BE2C (cell line): ENCODE measurements around the gene TULP4.
A peak's percentile ranks its signal among the peaks of the same experiment; 100 is the strongest.

ENCODE experiments used
- DNase-seq: peaks from one replicate; pipeline ENCODE4 v3.0.0-alpha.2; 2020
- H3K27me3 ChIP-seq: fragments of 250-450 bp; sonication (Bioruptor Pico); 2 replicates; pipeline ENCODE4 v1.5.1; 2020; ENCODE audit warnings: mild to moderate bottlenecking
- H3K36me3 ChIP-seq: fragments of 250-450 bp; sonication (Bioruptor Pico); 2 replicates; pipeline ENCODE4 v1.5.1; 2020; ENCODE audit warnings: mild to moderate bottlenecking
- H3K4me1 ChIP-seq: fragments of 250-450 bp; sonication (Bioruptor Pico); 2 replicates; pipeline ENCODE4 v1.5.1; 2020
- H3K4me3 ChIP-seq: 2 replicates; pipeline ENCODE4 v1.5.1; 2011; ENCODE audit warnings: low read depth, low read length
- H3K9me3 ChIP-seq: fragments of 250-450 bp; sonication (Bioruptor Pico); 2 replicates; pipeline ENCODE4 v1.5.1; 2020
- CTCF ChIP-seq: IDR thresholded peaks from 2 replicates; pipeline ENCODE4 v1.5.1; 2012; ENCODE audit warnings: mild to moderate bottlenecking, low read depth, low read length

The TULP4 gene

GRCh38 chr6:158531970-158532369, 219.7 kb downstream of the TULP4 start:
- no peak overlapping the region for H3K4me3 ChIP-seq
- peaks cover 3% of the 10 kb centered on the region; the same call in 1 of the 2 replicates for H3K9me3 ChIP-seq
- no peak for TF ChIP-seq CTCF
- no peak for DNase-seq
- H3K27me3 ChIP-seq, result no peaks in the 10 kb centered on the region
- 0 out of 2 replicates have a peak, but pooled peaks cover 2% of the 10 kb centered on the region for H3K36me3 ChIP-seq
- H3K4me1 ChIP-seq, result no peaks in the 10 kb centered on the region

- DNase-seq, result peak; percentile 69
- Histone ChIP-seq H3K4me3 (peak overlapping the region; percentile 68), H3K4me1 (peaks cover 4% of the 10 kb centered on the region; the same call in 1 of the 2 replicates), H3K36me3 (peaks cover 5% of the 10 kb centered on the region; the same call in 1 of the 2 replicates), H3K9me3 (no peaks in the 10 kb centered on the region), H3K27me3 (no peaks in the 10 kb centered on the region)
- TF ChIP-seq CTCF, result no peak
Measured at GRCh38 chr6:158536084-158536890, 224.0 kb downstream of the TULP4 start.

GRCh38 chr6:158536891-158537798, 224.9 kb downstream of the TULP4 start:
- Histone ChIP-seq H3K4me1 (peaks cover 4% of the 10 kb centered on the region; the same call in 1 of the 2 replicates), H3K4me3 (peak overlapping the region; percentile 68), H3K36me3 (peaks cover 5% of the 10 kb centered on the region; the same call in 1 of the 2 replicates), H3K27me3 (no peaks in the 10 kb centered on the region), H3K9me3 (no peaks in the 10 kb centered on the region)
- peak; percentile 79 for DNase-seq
- no peak for TF ChIP-seq CTCF

GRCh38 chr6:158538741-158539140, 226.5 kb downstream of the TULP4 start:
- H3K27me3 ChIP-seq, result no peaks in the 10 kb centered on the region
- TF ChIP-seq CTCF, result no peak
- H3K4me3 ChIP-seq, result no peak overlapping the region

GRCh38 chr6:158539413-158539812, 227.1 kb downstream of the TULP4 start:
- DNase-seq, result no peak
- no peak overlapping the region for H3K4me3 ChIP-seq
- H3K36me3 ChIP-seq, result peaks cover 5% of the 10 kb centered on the region; the same call in 1 of the 2 replicates
- H3K9me3 ChIP-seq, result no peaks in the 10 kb centered on the region
- TF ChIP-seq CTCF, result no peak
- H3K27me3 ChIP-seq, result no peaks in the 10 kb centered on the region
- peaks cover 4% of the 10 kb centered on the region; the same call in 1 of the 2 replicates for H3K4me1 ChIP-seq

More at GRCh38 chr6:158538741-158539140, 226.5 kb downstream of the TULP4 start:
- Histone ChIP-seq H3K9me3 (no peaks in the 10 kb centered on the region), H3K4me1 (peaks cover 4% of the 10 kb centered on the region; the same call in 1 of the 2 replicates), H3K36me3 (peaks cover 5% of the 10 kb centered on the region; the same call in 1 of the 2 replicates)
- no peak for DNase-seq
